Stimulated activated CD8-positive, alpha-beta memory T cell treated with anti-CD3 and anti-CD28 coated beads, Interleukin-4, amount 100 ng/mL, for 4 hours (primary cell): ENCODE measurements around the gene ETS1.

ENCODE experiments used
- DNase-seq, 2 donors: peaks; one replicate each; pipeline ENCODE4 v3.0.0-alpha.2; 2020; ENCODE audit warnings: low read depth in 2 of 2, low spot score in 1 of 2

Gene ETS1

DNA sequence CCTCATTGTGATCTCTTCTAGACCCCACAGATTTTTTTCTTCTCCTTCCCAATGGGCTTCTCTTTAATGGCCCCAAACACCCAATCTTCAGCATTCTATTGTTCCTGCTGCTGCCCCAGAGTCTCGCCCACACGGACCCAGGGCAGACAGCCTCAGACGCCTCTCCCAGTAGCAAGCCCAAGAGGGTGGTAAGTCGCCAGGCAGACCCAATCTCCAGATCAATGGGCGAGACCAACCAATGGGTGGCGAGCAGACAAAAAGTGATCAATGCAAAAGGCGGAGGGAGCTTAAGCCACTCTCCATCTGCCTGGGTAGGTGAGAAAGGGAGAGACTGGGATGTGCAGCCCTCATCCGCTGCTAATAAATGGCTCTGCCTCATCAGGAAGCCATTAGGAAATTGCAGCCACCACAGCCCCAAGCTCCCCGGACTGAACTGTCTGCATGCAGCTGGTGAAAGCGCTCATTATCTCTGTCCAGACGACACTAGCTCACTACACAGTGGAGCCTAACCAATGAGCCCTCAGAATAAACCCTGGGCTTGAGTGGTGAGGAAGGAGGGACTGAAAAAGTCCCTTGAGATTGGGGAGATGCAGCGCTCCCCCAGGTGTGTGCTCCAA is 81.8 kb downstream of the ETS1 start:
- no peak for DNase-seq

DNA sequence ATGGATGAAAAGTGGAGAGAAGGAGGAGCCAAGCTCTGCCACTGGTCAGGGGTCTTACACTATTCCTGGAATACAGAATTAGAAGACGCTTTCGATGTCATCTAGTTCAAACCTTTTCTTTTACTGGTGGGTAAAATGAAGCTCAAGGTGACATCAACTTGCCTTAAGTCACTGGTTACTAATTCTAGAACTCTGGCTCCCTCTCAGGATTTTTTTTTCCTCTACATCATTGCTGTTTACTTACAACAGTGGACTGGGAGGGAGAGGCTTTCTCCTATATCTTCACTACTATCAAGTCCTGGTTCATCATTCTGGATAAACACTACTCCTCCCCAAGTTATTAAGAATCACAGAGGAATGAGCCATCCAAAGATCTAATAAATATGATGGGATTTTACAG is 82.9 kb downstream of the ETS1 start:
- no peak for DNase-seq

DNA sequence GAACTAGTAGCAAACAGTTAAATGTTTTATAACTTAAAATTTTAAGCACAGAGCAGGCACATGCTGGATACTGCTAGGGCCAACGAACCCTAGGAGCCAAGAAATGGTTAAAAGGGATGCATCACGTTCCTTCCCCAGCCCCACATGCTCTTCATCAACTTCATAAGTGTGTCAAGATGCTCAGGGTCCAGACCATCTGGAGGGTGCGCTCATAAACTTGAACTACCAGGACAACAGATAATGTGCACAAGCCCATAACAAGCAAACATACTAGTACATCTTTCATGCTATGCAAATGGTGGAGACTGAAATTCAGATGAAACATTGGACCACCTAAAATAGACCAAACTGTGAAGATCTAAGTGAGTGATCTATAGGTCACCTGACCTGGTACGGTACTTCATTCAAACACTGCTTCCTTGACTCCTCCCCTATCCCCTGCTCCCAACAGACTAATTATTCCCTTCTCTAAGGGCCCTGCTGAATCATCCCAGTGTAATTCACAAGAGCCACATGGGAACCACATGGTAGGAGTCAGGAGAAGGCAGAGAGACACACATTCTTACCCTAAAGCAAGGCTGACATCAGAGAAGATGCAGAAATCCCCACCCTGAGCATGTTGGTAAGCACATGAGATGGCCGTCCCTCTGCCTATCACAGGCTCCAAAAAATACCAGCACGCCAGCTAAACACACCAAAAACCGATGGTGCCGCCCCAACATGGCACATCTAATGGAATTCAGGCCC is 83.9 kb downstream of the ETS1 start:
- DNase-seq, result no peak

DNA sequence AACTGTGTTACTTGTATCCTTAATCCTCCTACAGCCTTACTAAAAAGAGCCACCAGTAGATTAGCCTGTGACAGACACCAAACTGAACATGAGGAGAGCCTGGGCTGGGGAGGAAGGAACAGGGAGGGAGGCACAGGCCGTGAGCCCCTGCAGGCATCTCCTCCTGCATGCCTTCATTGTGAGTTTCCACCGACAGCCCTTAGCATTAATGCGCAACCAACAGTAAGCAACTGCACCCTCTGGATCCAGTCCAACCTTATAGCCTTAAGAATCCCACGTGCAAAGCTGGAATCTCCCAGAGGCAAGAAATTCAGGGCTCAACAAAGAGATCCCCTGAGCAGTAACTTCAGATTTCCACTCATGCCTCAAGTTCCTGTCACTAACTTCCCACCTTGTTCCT is 84.6 kb downstream of the ETS1 start:
- no peak for DNase-seq

DNA sequence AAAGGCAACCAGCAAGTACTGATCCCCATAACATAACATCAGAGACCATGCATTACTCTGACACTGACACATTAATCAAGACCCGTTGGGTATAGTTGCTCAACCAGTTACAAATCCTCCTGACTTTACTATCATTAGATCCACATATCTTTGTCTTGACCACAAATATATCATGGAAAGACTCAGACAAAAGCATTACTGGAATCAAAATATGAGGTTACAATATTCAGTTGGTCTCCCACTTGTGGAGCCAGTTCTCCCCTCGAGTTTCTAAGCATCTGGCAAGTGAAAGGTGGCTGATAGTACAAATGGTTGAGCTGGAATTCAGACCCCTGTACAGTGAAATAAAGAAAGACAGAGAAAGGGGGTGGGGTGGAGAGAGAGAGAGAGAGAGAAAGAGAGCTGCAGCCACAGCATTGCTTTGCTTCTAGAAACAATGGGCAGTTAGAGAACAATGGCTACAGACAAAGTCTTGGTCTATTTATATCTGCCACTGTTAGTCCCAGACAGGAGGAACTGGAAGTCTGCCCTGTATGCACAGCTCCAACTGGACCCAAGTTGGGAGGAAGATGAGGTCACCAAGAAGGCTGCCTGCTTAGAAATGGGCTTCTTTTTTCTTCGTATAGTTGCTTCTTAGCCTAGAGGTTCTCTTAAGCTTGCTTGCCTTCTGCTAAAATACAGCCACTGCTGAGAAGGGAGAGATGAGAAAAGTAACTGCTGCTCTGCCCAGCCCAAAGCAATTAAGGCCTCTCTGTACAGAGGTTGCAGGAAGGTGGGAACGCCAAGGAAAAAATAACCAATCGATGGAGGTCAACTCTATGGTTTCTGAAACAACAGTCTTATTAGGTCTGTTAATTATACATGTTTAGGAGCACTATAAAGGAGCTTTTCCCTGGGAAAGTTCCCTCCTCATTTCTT is 85.5 kb downstream of the ETS1 start:
- DNase-seq, result no peak

DNA sequence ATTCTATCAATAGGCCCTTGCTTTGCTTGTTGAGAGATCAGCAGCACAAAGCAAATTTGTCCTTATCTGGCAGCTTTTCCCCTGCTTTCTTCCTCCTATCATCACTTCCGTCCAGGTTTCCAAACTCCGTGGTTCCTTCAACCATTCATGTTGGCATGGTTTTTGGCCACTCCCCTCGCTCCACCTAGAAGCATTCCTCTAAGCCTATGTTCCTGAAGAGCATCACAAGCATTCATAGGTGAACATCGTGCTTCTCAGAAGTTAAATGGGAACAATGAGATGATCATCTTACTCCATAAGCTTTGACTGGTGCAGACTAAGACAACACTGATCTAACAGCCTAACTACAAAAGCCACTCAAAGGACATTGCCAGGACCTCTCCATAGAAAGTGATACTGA is 86.3 kb downstream of the ETS1 start:
- no peak for DNase-seq

DNA sequence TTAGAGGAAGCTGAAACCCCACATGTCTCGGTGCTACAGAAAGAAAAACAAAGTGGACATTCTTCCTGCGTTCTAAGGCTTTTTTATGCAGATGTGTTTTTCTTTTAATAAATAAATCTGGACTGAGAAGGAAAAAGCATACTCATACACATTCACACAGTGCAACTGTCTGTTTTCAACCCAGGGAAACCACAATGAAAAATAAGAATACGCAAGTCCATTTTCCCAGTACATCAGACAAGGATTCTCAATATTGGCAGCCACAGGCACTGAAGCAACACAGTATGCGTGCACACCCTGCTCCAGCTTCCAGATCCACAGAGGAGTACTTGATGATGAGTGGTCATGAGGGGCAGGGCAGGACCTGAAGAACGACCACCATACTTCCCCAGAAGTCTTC is 86.9 kb downstream of the ETS1 start:
- no peak for DNase-seq

DNA sequence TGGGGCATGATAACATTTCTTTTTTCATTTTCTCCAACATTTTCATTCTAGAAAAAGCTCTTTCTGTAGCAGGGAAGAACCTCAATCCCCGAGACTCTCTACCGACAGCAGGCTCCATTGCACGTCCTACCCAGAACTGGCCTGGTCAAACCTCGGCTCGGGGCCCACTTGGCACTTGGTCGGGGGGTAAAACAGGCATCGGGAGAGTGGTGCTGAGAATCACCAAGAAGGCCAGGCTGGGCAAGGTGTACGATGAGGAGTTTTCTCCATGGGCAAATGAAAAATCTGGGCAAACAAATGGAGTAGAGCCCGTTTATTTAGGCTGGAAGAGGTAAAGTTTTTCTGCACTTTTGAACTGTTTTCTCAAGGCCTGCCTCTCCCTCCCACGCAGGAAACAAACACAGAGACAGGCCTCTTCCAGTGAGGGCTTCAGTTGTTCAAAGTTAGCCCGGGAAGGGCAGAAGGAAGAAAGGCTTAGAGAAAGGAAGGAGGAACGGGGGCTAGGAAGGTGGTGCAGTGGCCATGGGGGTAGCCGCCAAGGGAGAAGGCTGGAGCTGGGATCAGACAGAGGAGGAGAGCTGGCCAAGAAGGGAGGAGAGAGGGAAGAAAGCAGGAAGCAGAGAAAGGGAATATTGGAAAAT is 87.6 kb downstream of the ETS1 start:
- DNase-seq, result no peak

DNA sequence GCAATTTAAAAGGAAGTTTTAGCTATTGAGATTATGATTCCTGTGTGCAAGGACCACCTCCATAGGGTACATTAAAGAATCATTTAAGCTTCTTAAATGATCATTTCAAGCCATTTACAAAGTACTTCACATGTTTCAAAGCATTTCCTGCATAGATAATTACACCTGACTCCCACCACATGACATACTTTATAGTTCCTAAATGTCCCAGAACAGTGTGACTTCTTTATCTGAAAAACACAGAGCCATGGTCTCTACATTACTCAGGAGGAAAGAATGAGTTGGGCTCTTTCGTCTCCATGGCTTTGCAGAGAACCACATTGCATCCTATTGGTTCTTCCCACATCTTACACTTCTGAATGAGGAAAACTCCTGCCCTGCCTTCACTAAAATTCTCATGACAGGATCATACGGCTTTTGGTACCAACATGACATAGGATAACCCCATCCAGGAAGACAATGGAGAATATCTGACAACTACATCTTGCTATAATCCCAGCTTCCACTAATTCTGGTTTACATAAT is 88.6 kb downstream of the ETS1 start:
- no peak for DNase-seq

DNA sequence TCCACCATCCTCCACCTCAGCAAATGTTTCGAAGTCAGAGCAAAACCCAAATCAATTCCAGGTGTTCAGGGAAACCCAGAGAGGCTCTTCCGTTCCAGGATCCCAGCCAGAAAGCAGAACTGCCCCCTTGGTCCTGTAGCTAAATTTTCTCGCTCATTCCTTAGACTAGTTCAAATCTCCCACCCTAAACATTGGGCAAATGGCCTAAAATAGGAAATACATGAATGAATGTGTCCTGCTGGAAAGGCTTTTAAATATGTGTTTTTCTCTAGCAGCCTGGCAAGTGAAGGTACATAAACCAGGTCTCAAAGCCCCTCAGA is 89.6 kb downstream of the ETS1 start:
- DNase-seq, result no peak

DNA sequence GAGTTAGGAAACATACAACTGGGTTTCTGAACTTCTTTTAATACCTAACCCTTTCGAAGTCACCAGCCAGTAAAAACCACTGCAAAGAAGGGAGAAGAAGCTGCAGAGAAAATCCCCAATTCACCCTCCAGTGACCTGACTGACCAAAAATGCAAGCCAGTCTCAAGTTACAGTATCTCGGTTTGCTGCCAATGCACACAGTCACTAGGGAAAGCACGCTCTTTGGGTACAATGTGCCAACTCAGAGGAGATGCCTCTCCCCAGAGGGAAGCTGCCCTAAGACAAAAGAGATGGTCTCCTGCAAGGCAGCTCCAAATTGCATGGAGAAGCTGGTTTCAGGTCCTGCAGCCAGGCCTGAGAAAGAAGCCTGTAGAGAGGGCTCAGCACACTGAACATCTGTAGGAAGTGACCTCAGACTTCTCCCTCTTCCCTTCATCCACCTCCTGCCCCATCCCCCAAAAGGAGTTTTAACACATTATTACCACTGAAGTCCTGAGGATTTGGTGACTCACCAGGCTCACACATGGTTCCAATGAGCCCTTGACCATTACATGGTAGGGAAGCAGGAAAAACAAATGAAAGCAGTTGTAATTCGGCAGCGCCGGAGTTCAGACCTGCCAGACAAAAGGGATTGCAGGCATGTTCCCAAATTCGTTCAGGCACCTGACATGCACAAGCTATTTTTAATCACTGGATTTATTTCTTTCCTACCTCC is 90.1 kb downstream of the ETS1 start:
- DNase-seq, result no peak

DNA sequence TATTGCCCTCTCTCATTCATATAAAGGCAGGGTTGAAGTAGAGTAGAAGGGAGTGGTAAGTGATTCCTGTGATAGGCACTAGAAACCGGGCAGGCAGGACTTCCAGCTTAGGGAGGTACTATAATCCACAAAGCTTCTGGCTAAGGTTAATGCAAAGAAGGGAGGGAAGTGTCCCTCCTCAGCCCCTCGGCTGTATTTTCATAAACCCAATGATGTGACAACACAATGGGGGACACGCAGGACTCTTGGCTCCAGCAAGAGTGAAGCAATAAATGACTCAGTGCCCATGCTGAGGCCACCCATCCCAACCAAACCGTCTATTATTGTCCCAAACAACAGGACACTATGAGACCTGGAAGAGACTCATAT is 90.7 kb downstream of the ETS1 start:
- DNase-seq, result no peak

DNA sequence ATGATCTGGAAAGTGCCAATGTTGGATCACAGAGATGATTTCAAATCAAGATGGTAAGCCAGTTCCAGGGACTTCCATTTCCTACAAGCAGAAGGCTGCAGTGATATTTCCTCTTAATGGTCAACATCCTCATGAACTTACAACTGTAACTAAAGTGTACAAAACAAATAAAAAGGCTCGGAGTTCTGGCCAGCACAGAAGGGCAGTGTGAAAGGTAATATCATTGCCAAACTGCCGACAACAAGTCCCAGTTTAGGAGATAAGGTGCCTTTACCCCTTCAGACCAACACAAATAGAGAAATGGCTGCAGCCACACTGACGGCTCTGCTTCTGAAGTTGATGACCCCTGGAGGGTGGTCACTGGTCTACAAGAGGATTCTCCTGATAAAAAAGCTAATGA is 91.1 kb downstream of the ETS1 start:
- no peak for DNase-seq

DNA sequence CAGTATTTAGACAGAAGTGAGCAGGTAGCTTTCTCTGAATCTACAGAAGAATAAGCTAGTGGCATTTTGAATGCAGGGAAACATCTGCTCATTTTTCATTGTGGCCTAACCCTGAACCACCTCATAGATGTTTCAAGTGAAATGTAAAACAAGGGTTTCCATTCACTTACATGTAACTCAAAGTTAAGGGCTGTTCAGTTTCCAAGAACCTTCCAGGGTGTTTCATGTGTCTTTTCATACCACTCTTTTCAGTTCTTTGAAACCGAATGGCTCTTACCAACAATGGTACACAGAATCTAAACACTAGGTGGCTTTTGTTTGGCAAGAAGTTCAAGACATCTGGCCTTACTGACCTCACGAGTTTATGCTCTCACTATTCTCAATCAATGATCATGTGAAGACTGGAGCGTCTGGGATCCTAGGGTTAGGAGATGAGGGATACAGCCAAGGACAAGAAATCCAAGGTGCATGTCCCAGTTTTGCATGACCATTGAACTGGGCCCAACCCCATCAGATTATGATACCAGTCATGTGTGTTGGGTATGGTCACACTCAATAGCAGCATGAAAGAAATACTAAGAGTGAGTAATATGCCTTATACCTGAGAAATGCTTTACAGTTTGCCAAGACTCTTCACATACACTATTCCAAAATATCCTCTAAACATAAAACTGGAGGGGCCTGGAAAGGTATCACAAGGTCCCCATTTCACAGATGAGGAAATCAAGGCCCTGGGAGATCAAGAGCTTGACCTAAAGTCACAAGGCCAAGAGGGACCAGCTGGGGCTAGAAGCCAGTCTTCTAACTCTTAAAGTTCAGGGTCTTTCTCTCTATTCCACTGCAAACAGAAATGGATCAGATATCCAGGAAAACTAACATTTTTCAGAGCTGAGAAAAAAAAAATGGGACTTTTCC is 92.7 kb downstream of the ETS1 start:
- DNase-seq, result no peak

DNA sequence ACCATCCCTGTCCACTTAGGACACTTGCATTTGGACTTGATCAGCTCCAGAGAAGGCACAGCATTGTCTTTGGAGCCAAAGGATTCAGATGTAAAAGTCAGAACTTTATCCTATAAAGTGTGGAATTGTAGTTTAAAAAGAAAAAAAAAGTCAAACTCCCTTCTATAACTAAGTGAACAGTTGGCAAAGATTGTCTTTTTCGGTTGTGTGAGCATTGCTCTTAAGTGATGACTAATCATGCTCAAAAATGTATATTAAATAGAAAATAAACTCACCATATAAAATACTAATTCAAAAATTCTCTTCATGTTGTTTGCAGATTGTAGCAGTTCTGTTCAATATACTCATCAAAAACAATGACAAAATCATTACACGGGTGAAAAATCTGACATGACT is 93.8 kb downstream of the ETS1 start:
- no peak for DNase-seq

DNA sequence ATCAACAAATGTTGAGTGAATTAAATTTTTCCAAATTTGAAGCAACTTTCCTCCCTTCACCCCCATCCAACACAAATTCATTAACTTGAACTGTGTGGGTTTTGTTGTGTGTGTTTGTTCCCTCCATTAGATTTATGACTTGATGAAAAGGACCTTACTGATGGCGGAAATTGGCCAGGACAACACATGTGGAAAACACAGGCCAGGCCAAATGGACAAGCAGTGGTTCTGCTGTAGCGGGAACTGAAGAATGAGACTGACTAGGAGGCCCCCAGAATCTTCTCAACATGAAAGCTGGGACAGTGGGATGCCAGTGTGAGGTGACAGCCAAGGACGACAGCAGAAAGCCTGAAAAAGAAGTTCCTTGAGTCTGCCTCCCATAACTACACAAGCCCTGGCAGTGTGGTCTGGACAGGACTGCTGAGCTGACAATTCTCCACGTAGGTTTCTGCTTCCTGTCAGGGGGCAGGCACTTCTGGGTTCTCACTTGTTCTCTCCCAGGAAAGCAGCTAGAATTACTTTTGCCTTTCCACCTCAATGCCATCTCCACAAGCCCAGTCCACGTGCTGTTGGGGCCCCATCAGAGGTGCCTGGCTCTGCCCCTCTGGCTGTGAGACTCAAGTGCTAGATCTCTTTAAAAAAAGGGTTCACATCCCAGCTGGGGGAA is 94.3 kb downstream of the ETS1 start:
- no peak for DNase-seq

DNA sequence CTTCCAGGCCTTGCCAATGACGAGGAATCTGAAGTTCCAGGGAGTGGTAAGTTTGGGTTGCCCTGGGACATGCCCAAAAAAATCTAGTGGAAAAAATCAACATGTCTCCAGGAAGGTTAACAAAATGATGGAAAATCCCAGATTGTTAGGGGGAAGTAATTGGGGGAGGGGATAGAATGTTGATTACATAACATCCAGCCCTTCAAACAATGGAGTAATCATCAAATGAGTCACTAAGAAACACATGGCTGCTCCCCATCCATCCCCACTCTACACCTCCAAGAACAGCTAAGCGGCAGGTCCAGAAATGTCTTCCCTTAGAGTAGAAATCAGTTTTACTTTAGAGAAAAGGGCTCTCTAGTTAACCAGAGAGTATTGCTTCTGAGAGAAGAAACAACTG is 94.9 kb downstream of the ETS1 start:
- DNase-seq, result no peak

DNA sequence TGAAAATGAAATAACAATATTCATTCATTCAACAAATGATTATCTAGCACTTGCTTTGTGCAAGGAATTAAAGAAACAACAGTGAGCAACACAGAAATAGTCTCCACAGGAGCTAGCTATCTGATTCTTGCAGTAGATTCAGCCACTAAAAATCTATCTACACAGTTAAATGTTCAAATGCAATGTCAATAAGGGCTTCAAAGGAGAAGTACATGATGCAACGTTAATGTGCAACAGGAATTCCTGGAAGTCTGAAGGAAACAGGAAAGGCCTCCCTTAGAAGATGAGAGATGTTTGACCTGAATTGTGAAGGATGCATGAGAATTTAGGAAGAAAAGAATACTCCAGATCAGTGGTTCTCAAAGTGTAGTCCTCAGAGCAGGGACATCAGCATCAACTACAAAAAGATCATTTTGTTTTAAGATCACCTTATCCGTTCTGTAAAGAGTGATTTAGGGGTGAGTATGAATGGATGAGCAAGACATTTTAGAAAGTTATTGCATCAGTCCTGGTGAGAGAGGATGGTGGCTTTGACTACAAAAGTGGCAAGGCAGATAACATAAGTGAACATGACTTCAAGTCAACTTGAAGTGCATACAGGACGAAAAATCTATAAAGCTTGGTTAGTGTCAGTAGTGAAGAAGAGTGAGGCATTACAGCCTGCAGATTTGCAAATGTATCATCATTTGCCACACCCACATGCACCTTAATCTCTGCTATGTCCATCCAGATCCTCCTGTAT is 96.0 kb downstream of the ETS1 start:
- no peak for DNase-seq

DNA sequence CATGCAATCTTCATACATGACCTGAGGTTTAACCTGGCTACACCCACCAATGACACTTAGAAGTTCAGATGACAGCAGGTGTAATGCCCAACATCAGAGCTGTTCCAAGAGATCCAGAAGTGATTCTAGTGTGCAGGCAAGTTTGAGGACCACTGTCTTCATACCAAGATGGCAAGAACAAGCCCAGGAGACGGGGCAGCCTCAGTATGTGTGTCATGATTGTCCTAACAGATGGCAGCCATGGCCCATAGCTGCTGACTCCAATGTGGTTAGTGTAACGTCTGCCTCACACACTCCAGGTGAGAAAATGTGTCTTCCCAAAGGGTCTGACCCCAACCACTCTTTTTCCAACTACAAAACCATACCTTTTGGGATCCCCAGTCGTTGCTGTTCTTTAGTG is 97.3 kb downstream of the ETS1 start:
- no peak for DNase-seq
